G401.6 (cell line): Measurements from ENCODE around the gene PPP1R36.
"Not testable (repeated sequence)": the region's sequence is repeated elsewhere in the genome, so short reads cannot be mapped to it uniquely, and the experiment has no call there.

ENCODE experiments used
- FAIRE-seq: peaks from 2 replicates; lab custom pipeline; 2012; peaks lifted over from hg19 to GRCh38; lab: Jason Lieb, UNC

PPP1R36 gene

GRCh38 chr14:64520699-64521098 lies 29.1 kb upstream of the PPP1R36 start:
- no peak for FAIRE-seq

GRCh38 chr14:64522591-64523355 lies 27.0 kb upstream of the PPP1R36 start:
- FAIRE-seq = no peak

- FAIRE-seq = peak; percentile 21
Measured at GRCh38 chr14:64525354-64525753, 24.4 kb upstream of the PPP1R36 start.

GRCh38 chr14:64531567-64531966 lies 18.2 kb upstream of the PPP1R36 start:
- FAIRE-seq = no peak

- FAIRE-seq = no peak
Measured at GRCh38 chr14:64536488-64537245, 13.1 kb upstream of the PPP1R36 start.

GRCh38 chr14:64540208-64541202 lies 9.3 kb upstream of the PPP1R36 start, which contains the start of gene HSPA2:
Gene HSPA2, plus strand, starts transcription at chr14:64540741. Its CDS starts 109 bp downstream, at chr14:64540850.
- FAIRE-seq = no peak

GRCh38 chr14:64541261-64541971 lies 8.3 kb upstream of the PPP1R36 start:
- FAIRE-seq = no peak

GRCh38 chr14:64541972-64542835 lies 7.6 kb upstream of the PPP1R36 start:
- FAIRE-seq = no peak

- no peak for FAIRE-seq
Measured at GRCh38 chr14:64542836-64543201, 6.9 kb upstream of the PPP1R36 start.

GRCh38 chr14:64544607-64545312 lies 5.0 kb upstream of the PPP1R36 start:
- no peak for FAIRE-seq

GRCh38 chr14:64549016-64549415 lies 745 bp upstream of the PPP1R36 start:
- no peak for FAIRE-seq

- no peak for FAIRE-seq
Measured at GRCh38 chr14:64550621-64551333, 1.0 kb downstream of the PPP1R36 start.

GRCh38 chr14:64554556-64554955 lies 4.8 kb downstream of the PPP1R36 start:
- FAIRE-seq = no peak

- FAIRE-seq = no peak
Measured at GRCh38 chr14:64556526-64556925, 6.8 kb downstream of the PPP1R36 start.

- not testable (repeated sequence) for FAIRE-seq
Measured at GRCh38 chr14:64558216-64558615, 8.5 kb downstream of the PPP1R36 start.

- FAIRE-seq = no peak
Measured at GRCh38 chr14:64561631-64562030, 11.9 kb downstream of the PPP1R36 start.

- no peak for FAIRE-seq
Measured at GRCh38 chr14:64562436-64562835, 12.7 kb downstream of the PPP1R36 start.

GRCh38 chr14:64563696-64564095 lies 13.9 kb downstream of the PPP1R36 start:
- no peak for FAIRE-seq

GRCh38 chr14:64566651-64567122 lies 16.9 kb downstream of the PPP1R36 start:
- no peak for FAIRE-seq
